Breast epithelium (tissue), 4 donors: ENCODE results near the gene MAP3K5. TPM values are rescaled to one million over a fixed set of nuclear protein-coding genes. Genes with fewer than 3 reads are reported as not detected.
"Not testable (repeated sequence)": the region's sequence is repeated elsewhere in the genome, so short reads cannot be mapped to it uniquely, and the experiment has no call there.

Experiments used
- DNase-seq, 2 donors: peaks; one replicate each; pipeline ENCODE4 v3.0.0-alpha.2; 2019; ENCODE audit warnings: low spot score in 2 of 2
- H3K27ac ChIP-seq, 2 donors: fragments of 200-600 bp; sonication (generic) in 1 of 2; one replicate each; pipeline ENCODE4 v1.5.1; 2016 to 2019; ENCODE audit warnings: mild to moderate bottlenecking in 1 of 2
- H3K27me3 ChIP-seq, 2 donors: fragments of 200-600 bp; sonication (generic) in 1 of 2; one replicate each; pipeline versions ENCODE4 v1.5.1 to v1.6.0; 2017 to 2019; ENCODE audit warnings: control low read depth in 1 of 2, mild to moderate bottlenecking in 1 of 2
- H3K36me3 ChIP-seq: fragments of 200-600 bp; one replicate; pipeline ENCODE4 v1.5.1; 2019
- H3K4me1 ChIP-seq, 2 donors: fragments of 200-600 bp; sonication (generic); one replicate each; pipeline ENCODE4 v1.5.1; 2016 to 2019; ENCODE audit warnings: control low read depth in 1 of 2
- H3K4me3 ChIP-seq, 3 donors: fragments of 200-600 bp; sonication (generic); 1 replicate in 2 of 3; 2 replicates in 1 of 3; pipeline ENCODE4 v1.5.1; 2016 to 2019; ENCODE audit warnings: mild to moderate bottlenecking in 3 of 3, moderate library complexity in 2 of 3
- H3K9me3 ChIP-seq, 2 donors: fragments of 200-600 bp; sonication (generic) in 1 of 2; one replicate each; pipeline ENCODE4 v1.5.1; 2016 to 2019; ENCODE audit warnings: control low read depth in 1 of 2
- CTCF ChIP-seq, 3 donors: fragments of 450-650 bp; IDR thresholded peaks; one replicate each; pipeline ENCODE4 v1.5.1; 2016 to 2017; ENCODE audit warnings: antibody characterized with exemption in 3 of 3, mild to moderate bottlenecking in 3 of 3, moderate library complexity in 3 of 3
- POLR2A ChIP-seq: fragments of 450-650 bp; IDR thresholded peaks from one replicate; pipeline ENCODE4 v1.6.1; 2016; ENCODE audit warnings: antibody characterized with exemption, mild to moderate bottlenecking, moderate library complexity
- POLR2AphosphoS5 ChIP-seq, 3 donors: sonication (generic); formaldehyde crosslinking; IDR thresholded peaks; one replicate each; pipeline ENCODE4 v1.6.1; 2017; ENCODE audit warnings: antibody characterized with exemption in 3 of 3
- intact Hi-C: fragments of 100-400 bp; cut with DNase I; formaldehyde crosslinking; loops from one replicate; pipeline ENCODE4 v1.15.1; 2023; ENCODE audit warnings: low total_unique reads
- total RNA-seq, 3 donors: library from RNA; depleted of rRNA; stranded (reverse); fragments of >200 nt; gene quantifications; one replicate each; pipeline ENCODE4 v1.1.0, GENCODE V29; 2016

MAP3K5 gene
- total RNA-seq, 3 donors from 2014 or later, result 18.6 to 40.0 (median 33.2) TPM

GRCh38 chr6:136816656-136817055 lies 24.4 kb upstream of the MAP3K5 start:
- TF ChIP-seq POLR2A (no peak), CTCF (IDR thresholded peaks at IDR 0.05) (no peak), POLR2AphosphoS5 (IDR thresholded peaks at IDR 0.05) (no peak)
- H3K27me3 ChIP-seq, result no peaks in the 10 kb centered on the region
- intact Hi-C loops, result no loop called here
- no peaks in the 10 kb centered on the region for H3K9me3 ChIP-seq
- H3K4me1 ChIP-seq, result peaks cover 0 to 2% of the 10 kb centered on the region in 2 donors
- H3K27ac ChIP-seq, result no peak overlapping the region
- no peak for DNase-seq
- no peak overlapping the region for H3K4me3 ChIP-seq
- no peaks in the 10 kb centered on the region for H3K36me3 ChIP-seq

DNA sequence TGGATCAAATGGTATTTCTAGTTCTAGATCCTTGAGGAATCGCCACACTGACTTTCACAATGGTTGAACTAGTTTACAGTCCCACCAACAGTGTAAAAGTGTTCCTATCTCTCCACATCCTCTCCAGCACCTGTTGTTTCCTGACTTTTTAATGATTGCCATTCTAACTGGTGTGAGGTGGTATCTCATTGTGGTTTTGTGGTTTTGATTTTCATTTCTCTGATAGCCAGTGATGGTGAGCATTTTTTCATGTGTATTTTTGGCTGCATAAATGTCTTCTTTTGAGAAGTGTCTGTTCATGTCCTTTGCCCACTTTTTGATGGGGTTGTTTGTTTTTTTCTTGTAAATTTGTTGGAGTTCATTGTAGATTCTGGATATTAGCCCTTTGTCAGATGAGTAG lies 23.3 kb upstream of the MAP3K5 start:
- H3K9me3 ChIP-seq, DNase-seq, H3K4me1 ChIP-seq, intact Hi-C loops, H3K36me3 ChIP-seq, H3K27ac ChIP-seq, H3K27me3 ChIP-seq, H3K4me3 ChIP-seq: not testable (repeated sequence)

GRCh38 chr6:136812174-136812573 lies 19.9 kb upstream of the MAP3K5 start:
- H3K4me3 ChIP-seq, result no peak overlapping the region
- DNase-seq, result no peak
- intact Hi-C loops, result no loop called here
- H3K27me3 ChIP-seq, result no peaks in the 10 kb centered on the region
- TF ChIP-seq CTCF (IDR thresholded peaks at IDR 0.05) (no peak), POLR2AphosphoS5 (IDR thresholded peaks at IDR 0.05) (no peak), POLR2A (no peak)
- H3K4me1 ChIP-seq, result no peaks in the 10 kb centered on the region
- no peak overlapping the region for H3K27ac ChIP-seq
- H3K9me3 ChIP-seq, result no peaks in the 10 kb centered on the region
- no peaks in the 10 kb centered on the region for H3K36me3 ChIP-seq

DNA sequence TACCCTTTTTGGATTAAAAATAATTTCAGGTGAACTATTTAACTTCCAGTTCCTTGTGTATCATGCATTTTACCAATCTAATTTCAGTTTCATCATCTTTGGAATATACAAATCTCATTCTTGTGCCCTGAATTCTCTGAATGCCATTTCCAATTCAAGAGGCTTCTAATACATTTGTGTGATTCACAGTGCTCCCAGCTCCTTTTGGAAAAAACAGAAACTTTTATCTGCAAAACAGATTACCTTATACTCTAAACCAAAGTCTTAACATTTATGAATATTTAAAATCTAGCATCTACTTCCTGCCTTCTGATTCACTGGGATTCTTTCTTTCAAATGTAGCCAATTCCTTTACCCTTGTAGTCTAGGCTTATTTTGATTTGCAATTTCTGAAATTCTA lies 19.0 kb upstream of the MAP3K5 start:
- H3K27ac ChIP-seq, result no peak overlapping the region
- H3K27me3 ChIP-seq, result no peaks in the 10 kb centered on the region
- H3K36me3 ChIP-seq, result no peaks in the 10 kb centered on the region
- no peak for DNase-seq
- intact Hi-C loops, result no loop called here
- H3K4me1 ChIP-seq, result no peaks in the 10 kb centered on the region
- no peaks in the 10 kb centered on the region for H3K9me3 ChIP-seq
- no peak for TF ChIP-seq CTCF (IDR thresholded peaks at IDR 0.05)
- TF ChIP-seq POLR2A, result no peak
- TF ChIP-seq POLR2AphosphoS5 (IDR thresholded peaks at IDR 0.05), result no peak
- no peak overlapping the region for H3K4me3 ChIP-seq

GRCh38 chr6:136809091-136809860 lies 17.0 kb upstream of the MAP3K5 start:
- Histone ChIP-seq H3K27me3 (no peaks in the 10 kb centered on the region), H3K4me1 (no peaks in the 10 kb centered on the region), H3K36me3 (no peaks in the 10 kb centered on the region), H3K27ac (no peak overlapping the region), H3K4me3 (no peak overlapping the region), H3K9me3 (no peaks in the 10 kb centered on the region)
- DNase-seq, result no peak
- intact Hi-C loops, result no loop called here
- no peak for TF ChIP-seq POLR2A
- no peak for TF ChIP-seq POLR2AphosphoS5 (IDR thresholded peaks at IDR 0.05)
- TF ChIP-seq CTCF (IDR thresholded peaks at IDR 0.05), result no peak
